Stomach (tissue), 9 donors: ENCODE measurements around the gene KPNA1. TPM values are rescaled to one million over a fixed set of nuclear protein-coding genes. Genes with fewer than 3 reads are reported as not detected.
"Not testable (repeated sequence)": the region's sequence is repeated elsewhere in the genome, so short reads cannot be mapped to it uniquely, and the experiment has no call there.

Experiments
- DNase-seq, 2 donors: peaks; one replicate each; pipeline versions ENCODE4 v3.0.0 to v3.0.0-alpha.2; 2013 to 2019
- H3K27ac ChIP-seq, 5 donors: fragments of 200-600 bp in 4 of 5; sonication (generic) in 4 of 5; one replicate each; pipeline ENCODE4 v1.5.1; 2013 to 2019; ENCODE audit warnings: mild to moderate bottlenecking in 1 of 5, moderate library complexity in 1 of 5
- H3K27me3 ChIP-seq, 3 donors: fragments of 200-600 bp; sonication (generic); one replicate each; pipeline ENCODE4 v1.5.1; 2017 to 2019; ENCODE audit warnings: mixed run types in 1 of 3
- H3K36me3 ChIP-seq, 4 donors: fragments of 200-600 bp; sonication (generic); 1 replicate in 3 of 4; 2 replicates in 1 of 4; pipeline ENCODE4 v1.5.1; 2016 to 2019
- H3K4me1 ChIP-seq, 4 donors: fragments of 200-600 bp; sonication (generic); one replicate each; pipeline ENCODE4 v1.5.1; 2016 to 2019
- H3K4me3 ChIP-seq, 4 donors: fragments of 200-600 bp; sonication (generic) in 3 of 4; one replicate each; pipeline ENCODE4 v1.5.1; 2016 to 2019; ENCODE audit warnings: mild to moderate bottlenecking in 1 of 4
- H3K9me3 ChIP-seq, 4 donors: fragments of 200-600 bp; sonication (generic); one replicate each; pipeline ENCODE4 v1.5.1; 2016 to 2019
- EP300 ChIP-seq: sonication (generic); formaldehyde crosslinking; IDR thresholded peaks from one replicate; pipeline ENCODE4 v1.6.1; 2017; ENCODE audit warnings: antibody characterized with exemption
- POLR2A ChIP-seq, 4 donors: fragments of 450-650 bp; IDR thresholded peaks; one replicate each; pipeline ENCODE4 v1.6.1; 2016; ENCODE audit warnings: antibody characterized with exemption in 4 of 4, control low read depth in 2 of 4, mild to moderate bottlenecking in 1 of 4, moderate library complexity in 1 of 4
- POLR2AphosphoS5 ChIP-seq, 3 donors: sonication (generic); formaldehyde crosslinking; IDR thresholded peaks; one replicate each; pipeline ENCODE4 v1.6.1; 2016; ENCODE audit warnings: antibody characterized with exemption in 3 of 3
- WGBS, 5 donors: extraction: QIAGEN DNeasy Blood & Tissue Kit in 3 of 5; methylation state at CpG; one replicate each; pipeline versions ENCODE4 v1.1.5 to v1.1.7; 2013 to 2018; 5-methylcytosine and 5-hydroxymethylcytosine counted together
- intact Hi-C: fragments of 100-400 bp; cut with DNase I; formaldehyde crosslinking; loops from one replicate; pipeline ENCODE4 v1.15.1; 2023; ENCODE audit warnings: low total_unique reads
- polyA plus RNA-seq, 3 donors: library from polyadenylated mRNA; stranded (reverse); fragments of 200-250 nt; gene quantifications; one replicate each; pipeline ENCODE4 v1.2.3, GENCODE V29; 2013
- total RNA-seq, 5 donors: library from RNA; depleted of rRNA; stranded (reverse); fragments of >200 nt; gene quantifications; one replicate each; pipeline versions ENCODE4 v1.1.0 to v1.2.3, GENCODE V29; 2014 to 2016
- TF ChIP-seq, protein P1 (sequence below), 7 experiments: fragments of 450-650 bp in 4 of 7; fragments of 200-600 bp in 3 of 7; sonication (generic) in 3 of 7; IDR thresholded peaks; one replicate each; pipeline ENCODE4 v1.5.1; 2016 to 2019; ENCODE audit warnings: antibody characterized with exemption in 7 of 7, control low read depth in 2 of 7, mild to moderate bottlenecking in 1 of 7
- donor health status: healthy with polysubstance abuse.
- donor health status: Bipolar disorder and iron deficiency.
- donor health status: healthy.

The KPNA1 gene
- total and polyA plus RNA-seq, 8 donors, result 6.7 to 88.4 (median 32.0) TPM

- TF ChIP-seq EP300 (no peak), POLR2A (IDR thresholded peaks at IDR 0.05) (no peak), POLR2AphosphoS5 (IDR thresholded peaks at IDR 0.05) (no peak)
- TF ChIP-seq, protein P1, sequence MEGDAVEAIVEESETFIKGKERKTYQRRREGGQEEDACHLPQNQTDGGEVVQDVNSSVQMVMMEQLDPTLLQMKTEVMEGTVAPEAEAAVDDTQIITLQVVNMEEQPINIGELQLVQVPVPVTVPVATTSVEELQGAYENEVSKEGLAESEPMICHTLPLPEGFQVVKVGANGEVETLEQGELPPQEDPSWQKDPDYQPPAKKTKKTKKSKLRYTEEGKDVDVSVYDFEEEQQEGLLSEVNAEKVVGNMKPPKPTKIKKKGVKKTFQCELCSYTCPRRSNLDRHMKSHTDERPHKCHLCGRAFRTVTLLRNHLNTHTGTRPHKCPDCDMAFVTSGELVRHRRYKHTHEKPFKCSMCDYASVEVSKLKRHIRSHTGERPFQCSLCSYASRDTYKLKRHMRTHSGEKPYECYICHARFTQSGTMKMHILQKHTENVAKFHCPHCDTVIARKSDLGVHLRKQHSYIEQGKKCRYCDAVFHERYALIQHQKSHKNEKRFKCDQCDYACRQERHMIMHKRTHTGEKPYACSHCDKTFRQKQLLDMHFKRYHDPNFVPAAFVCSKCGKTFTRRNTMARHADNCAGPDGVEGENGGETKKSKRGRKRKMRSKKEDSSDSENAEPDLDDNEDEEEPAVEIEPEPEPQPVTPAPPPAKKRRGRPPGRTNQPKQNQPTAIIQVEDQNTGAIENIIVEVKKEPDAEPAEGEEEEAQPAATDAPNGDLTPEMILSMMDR (IDR thresholded peaks at IDR 0.05), result no peak
- Histone ChIP-seq H3K4me3 (no peak overlapping the region), H3K27me3 (no peaks in the 10 kb centered on the region), H3K36me3 (no peaks in the 10 kb centered on the region), H3K9me3 (no peaks in the 10 kb centered on the region), H3K27ac (no peak overlapping the region), H3K4me1 (peaks cover 0 to 67% (median 38%) of the 10 kb centered on the region in 4 donors)
- intact Hi-C loops, result no loop called here
- 42 to 56% (median 48%) methylated on average over 2 of the region's 2 CpGs for WGBS, 5 donors
- no peak for DNase-seq
Measured at GRCh38 chr3:122502139-122502538, 12.6 kb downstream of the KPNA1 start.

DNA sequence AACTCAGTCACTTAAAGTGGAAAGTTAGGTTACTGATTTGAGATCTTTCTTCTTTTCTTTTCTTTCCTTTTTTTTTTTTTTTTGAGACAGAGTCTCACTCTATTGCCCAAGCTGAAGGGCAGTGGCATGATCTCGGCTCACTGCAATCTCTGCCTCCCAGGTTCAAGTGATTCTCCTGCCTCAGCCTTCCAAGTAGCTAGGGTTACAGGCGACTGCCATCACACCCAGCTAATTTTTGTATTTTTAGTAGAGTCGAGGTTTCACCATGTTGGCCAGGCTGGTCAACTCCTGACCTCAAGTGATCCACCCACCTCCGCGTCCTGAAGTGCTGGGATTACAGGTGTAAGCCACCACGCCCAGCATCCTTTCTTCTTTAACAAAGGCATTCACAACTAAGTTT, 13.8 kb downstream of the KPNA1 start:
- 76 to 89% (median 78%) methylated on average over 6 of the region's 6 CpGs for WGBS, 5 donors
- H3K27me3 ChIP-seq, H3K27ac ChIP-seq, H3K36me3 ChIP-seq, intact Hi-C loops, DNase-seq, H3K4me3 ChIP-seq, H3K9me3 ChIP-seq: not testable (repeated sequence)
- peaks cover 0 to 68% (median 32%) of the 10 kb centered on the region in 4 donors for H3K4me1 ChIP-seq

GRCh38 chr3:122498152-122498551, 16.6 kb downstream of the KPNA1 start:
- H3K4me3 ChIP-seq, result no peak overlapping the region
- no peaks in the 10 kb centered on the region for H3K27me3 ChIP-seq
- 57 to 74% (median 64%) methylated on average over 1 of the region's 1 CpG for WGBS, 5 donors
- H3K4me1 ChIP-seq, result peaks cover 0 to 60% (median 25%) of the 10 kb centered on the region in 4 donors
- DNase-seq, result no peak
- H3K36me3 ChIP-seq, result peaks cover 5 to 37% (median 33%) of the 10 kb centered on the region in 4 donors
- no peak overlapping the region for H3K27ac ChIP-seq
- intact Hi-C loops, result no loop called here
- H3K9me3 ChIP-seq, result no peaks in the 10 kb centered on the region
- TF ChIP-seq POLR2A (IDR thresholded peaks at IDR 0.05) (no peak), EP300 (no peak), POLR2AphosphoS5 (IDR thresholded peaks at IDR 0.05) (no peak)
- TF ChIP-seq, protein P1 (IDR thresholded peaks at IDR 0.05), result no peak

DNA sequence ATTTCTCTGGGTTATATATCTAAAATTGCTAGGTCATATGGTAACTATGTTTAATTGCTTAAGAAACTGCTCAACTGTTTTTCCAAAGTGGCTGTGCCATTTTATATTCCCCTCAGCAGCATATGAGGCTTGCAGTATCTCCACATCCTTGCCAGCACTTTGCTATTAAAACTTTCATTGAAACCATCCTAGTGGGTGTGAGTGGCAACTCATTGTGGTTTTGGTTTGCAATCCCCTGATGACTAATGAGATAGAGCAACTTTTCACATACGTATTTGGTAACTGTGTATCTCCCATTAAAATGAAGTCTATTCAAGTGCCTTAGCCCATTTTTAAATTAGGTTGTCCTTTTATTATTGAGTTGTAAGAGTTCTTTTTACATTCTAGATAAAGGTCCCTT, 17.3 kb downstream of the KPNA1 start:
- H3K27me3 ChIP-seq, result no peaks in the 10 kb centered on the region
- WGBS, 5 donors, result 35 to 60% (median 54%) methylated on average over 1 of the region's 1 CpG
- H3K36me3 ChIP-seq, result peaks cover 5 to 40% (median 36%) of the 10 kb centered on the region in 4 donors
- H3K4me1 ChIP-seq, result peaks cover 0 to 55% (median 19%) of the 10 kb centered on the region in 4 donors
- intact Hi-C loops, result no loop called here
- H3K9me3 ChIP-seq, result no peaks in the 10 kb centered on the region
- TF ChIP-seq EP300 (no peak), POLR2A (IDR thresholded peaks at IDR 0.05) (no peak), POLR2AphosphoS5 (IDR thresholded peaks at IDR 0.05) (no peak)
- TF ChIP-seq, protein P1 (IDR thresholded peaks at IDR 0.05), result no peak
- H3K27ac ChIP-seq, result no peak overlapping the region
- no peak for DNase-seq
- H3K4me3 ChIP-seq, result no peak overlapping the region

DNA sequence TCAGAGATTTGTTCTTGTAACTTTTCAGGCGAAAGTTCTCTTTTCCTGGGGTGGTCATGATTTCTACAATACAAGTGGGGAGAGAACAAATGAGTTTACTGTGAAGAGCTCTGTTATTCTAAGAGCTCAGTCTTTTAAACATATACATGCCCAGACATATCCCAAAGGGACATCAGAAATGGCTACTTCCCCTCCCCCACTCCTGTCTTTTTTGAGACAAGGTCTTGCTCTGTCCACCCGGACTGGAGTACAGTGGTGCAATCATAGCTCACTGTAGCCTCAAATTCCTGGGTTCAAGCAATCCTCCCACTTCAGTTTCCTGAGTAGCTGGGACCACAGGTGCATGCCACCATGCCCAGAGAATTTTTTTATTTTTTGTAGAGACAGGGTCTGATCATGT, 18.2 kb downstream of the KPNA1 start:
- WGBS, 5 donors, result 80 to 96% (median 87%) methylated on average over 2 of the region's 2 CpGs
- no peaks in the 10 kb centered on the region for H3K9me3 ChIP-seq
- intact Hi-C loops, result no loop called here
- peaks cover 0 to 46% (median 13%) of the 10 kb centered on the region in 4 donors for H3K4me1 ChIP-seq
- DNase-seq, result no peak
- no peak for TF ChIP-seq POLR2AphosphoS5 (IDR thresholded peaks at IDR 0.05)
- TF ChIP-seq, protein P1 (IDR thresholded peaks at IDR 0.05), result no peak
- no peak for TF ChIP-seq EP300
- no peak for TF ChIP-seq POLR2A (IDR thresholded peaks at IDR 0.05)
- no peaks in the 10 kb centered on the region for H3K27me3 ChIP-seq
- H3K36me3 ChIP-seq, result peaks cover 5 to 40% (median 36%) of the 10 kb centered on the region in 4 donors
- H3K27ac ChIP-seq, result no peak overlapping the region
- no peak overlapping the region for H3K4me3 ChIP-seq
